GM21447 (cell line): ENCODE data around the gene PCDHB8.
"Not testable (repeated sequence)": the region's sequence is repeated elsewhere in the genome, so short reads cannot be mapped to it uniquely, and the experiment has no call there.

Source experiments
- ATAC-seq: cut with Tn5 transposase; IDR thresholded peaks from one replicate; pipeline ENCODE4 v1.9.1; 2021; ENCODE audit not compliant: unreplicated experiment

Gene PCDHB8

GRCh38 chr5:141184117-141184855 is 6.7 kb downstream of the PCDHB8 start:
- ATAC-seq = not testable (repeated sequence)

GRCh38 chr5:141186897-141187512 is 9.4 kb downstream of the PCDHB8 start, which contains the start of gene PCDHB9:
PCDHB9 (plus strand) TSS chr5:141187161; CDS start chr5:141187319, 158 bp downstream.
- no peak for ATAC-seq

- not testable (repeated sequence) for ATAC-seq
Measured at GRCh38 chr5:141188682-141189081, 11.1 kb downstream of the PCDHB8 start.

DNA sequence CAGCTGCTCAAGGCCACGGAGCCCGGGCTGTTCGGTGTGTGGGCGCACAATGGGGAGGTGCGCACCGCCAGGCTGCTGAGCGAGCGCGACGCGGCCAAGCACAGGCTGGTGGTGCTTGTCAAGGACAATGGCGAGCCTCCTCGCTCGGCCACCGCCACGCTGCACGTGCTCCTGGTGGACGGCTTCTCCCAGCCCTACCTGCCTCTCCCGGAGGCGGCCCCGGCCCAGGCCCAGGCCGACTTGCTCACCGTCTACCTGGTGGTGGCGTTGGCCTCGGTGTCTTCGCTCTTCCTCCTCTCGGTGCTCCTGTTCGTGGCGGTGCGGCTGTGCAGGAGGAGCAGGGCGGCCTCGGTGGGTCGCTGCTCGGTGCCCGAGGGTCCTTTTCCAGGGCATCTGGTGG is 11.5 kb downstream of the PCDHB8 start:
- not testable (repeated sequence) for ATAC-seq

GRCh38 chr5:141192110-141192725 is 14.6 kb downstream of the PCDHB8 start, which contains the start of gene PCDHB10:
PCDHB10 (plus strand) TSS chr5:141192353; CDS start chr5:141192553, 200 bp downstream.
- no peak for ATAC-seq

DNA sequence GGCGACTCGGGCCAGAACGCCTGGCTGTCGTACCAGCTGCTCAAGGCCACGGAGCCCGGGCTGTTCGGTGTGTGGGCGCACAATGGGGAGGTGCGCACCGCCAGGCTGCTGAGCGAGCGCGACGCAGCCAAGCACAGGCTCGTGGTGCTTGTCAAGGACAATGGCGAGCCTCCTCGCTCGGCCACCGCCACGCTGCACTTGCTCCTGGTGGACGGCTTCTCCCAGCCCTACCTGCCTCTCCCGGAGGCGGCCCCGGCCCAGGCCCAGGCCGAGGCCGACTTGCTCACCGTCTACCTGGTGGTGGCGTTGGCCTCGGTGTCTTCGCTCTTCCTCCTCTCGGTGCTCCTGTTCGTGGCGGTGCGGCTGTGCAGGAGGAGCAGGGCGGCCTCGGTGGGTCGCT is 16.7 kb downstream of the PCDHB8 start:
- ATAC-seq = not testable (repeated sequence)

- no peak for ATAC-seq
Measured at GRCh38 chr5:141196363-141196762, 18.8 kb downstream of the PCDHB8 start.

DNA sequence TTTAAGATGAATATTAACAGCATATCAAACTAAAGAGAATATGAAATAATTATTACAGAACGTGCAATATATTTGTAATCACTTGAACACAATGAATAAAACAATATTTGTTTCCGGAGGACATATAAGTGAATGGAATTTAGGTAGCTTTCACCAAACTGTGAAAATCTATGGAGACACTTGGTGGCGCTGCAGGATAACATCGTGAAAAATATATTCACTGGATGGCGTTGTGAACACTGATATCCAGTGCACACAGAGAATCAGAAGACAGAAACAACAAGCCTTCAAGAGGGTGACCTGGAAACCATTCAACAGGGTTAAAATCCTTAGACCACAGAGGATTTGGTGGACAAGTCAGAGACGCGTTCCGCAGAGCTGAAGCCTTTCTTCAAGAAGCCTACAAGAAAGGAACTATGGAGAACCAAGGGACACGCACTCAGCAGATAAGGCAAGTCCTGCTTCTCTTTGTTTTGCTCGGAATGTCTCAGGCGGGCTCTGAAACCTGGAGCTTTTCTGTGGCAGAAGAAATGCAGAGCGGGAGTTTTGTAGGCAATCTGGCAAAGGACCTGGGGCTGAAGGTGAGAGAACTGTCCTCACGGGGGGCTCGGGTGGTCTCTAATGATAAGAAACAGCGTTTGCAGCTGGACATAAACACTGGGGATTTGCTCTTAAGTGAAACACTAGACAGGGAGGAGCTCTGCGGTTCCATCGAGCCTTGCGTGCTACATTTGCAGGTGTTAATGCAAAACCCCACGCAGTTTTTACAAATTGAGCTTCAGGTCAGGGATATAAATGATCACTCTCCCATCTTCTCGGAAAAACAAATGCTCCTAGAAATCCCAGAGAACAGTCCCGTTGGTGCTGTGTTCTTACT is 22.0 kb downstream of the PCDHB8 start, which contains the start of gene PCDHB11:
TSS of gene PCDHB11 (plus strand) at position 269 of the 877 bp plus-strand sequence. CDS start at position 417, 148 bp downstream.
- no peak for ATAC-seq

DNA sequence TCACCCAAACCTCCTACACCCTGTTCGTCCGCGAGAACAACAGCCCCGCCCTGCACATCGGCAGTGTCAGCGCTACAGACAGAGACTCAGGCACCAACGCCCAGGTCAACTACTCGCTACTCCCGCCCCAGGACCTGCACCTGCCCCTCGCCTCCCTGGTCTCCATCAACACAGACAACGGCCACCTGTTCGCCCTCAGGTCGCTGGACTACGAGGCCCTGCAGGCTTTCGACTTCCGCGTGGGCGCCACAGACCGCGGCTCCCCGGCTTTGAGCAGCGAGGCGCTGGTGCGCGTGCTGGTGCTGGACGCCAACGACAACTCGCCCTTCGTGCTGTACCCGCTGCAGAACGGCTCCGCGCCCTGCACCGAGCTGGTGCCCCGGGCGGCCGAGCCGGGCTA is 23.5 kb downstream of the PCDHB8 start:
- ATAC-seq = not testable (repeated sequence)

- ATAC-seq = not testable (repeated sequence)
Measured at GRCh38 chr5:141201646-141202045, 24.1 kb downstream of the PCDHB8 start.

DNA sequence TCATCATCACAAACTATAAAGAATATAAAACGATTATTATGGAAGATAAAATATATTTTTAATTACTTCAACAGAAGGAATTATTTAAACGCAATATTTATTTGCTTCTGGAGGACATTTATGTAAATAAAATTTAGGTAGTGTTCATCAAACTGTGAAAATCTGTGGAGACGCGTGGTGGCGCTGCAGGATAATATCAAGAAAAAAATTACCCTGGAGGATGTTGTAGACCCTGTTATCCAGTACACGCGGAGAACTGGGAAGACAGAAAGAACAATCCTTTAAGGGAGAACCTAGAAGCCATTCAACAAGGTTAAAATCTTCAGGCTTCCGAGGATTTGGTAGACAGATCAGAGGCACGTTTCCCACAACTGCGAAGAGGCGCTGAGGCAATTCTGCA is 30.9 kb downstream of the PCDHB8 start, which contains the start of gene PCDHB12:
TSS of gene PCDHB12 (plus strand) at position 242 of the 400 bp plus-strand sequence. CDS start 189 bp downstream, outside the sequence.
- ATAC-seq = no peak

GRCh38 chr5:141210281-141210680 is 32.7 kb downstream of the PCDHB8 start:
- ATAC-seq = not testable (repeated sequence)

DNA sequence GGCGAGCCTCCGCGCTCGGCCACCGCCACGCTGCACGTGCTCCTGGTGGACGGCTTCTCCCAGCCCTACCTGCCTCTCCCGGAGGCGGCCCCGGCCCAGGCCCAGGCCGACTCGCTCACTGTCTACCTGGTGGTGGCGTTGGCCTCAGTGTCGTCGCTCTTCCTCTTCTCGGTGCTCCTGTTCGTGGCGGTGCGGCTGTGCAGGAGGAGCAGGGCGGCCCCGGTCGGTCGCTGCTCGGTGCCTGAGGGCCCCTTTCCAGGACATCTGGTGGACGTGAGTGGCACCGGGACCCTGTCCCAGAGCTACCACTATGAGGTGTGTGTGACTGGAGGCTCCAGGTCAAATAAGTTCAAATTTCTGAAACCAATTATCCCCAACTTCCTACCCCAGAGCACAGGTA is 33.3 kb downstream of the PCDHB8 start:
- not testable (repeated sequence) for ATAC-seq

GRCh38 chr5:141213656-141214339 is 36.2 kb downstream of the PCDHB8 start, which contains the start of gene PCDHB13:
PCDHB13 (plus strand) TSS chr5:141213919; CDS start chr5:141214124, 205 bp downstream.
- ATAC-seq = not testable (repeated sequence)

GRCh38 chr5:141214583-141214982 is 37.0 kb downstream of the PCDHB8 start:
- ATAC-seq = not testable (repeated sequence)

DNA sequence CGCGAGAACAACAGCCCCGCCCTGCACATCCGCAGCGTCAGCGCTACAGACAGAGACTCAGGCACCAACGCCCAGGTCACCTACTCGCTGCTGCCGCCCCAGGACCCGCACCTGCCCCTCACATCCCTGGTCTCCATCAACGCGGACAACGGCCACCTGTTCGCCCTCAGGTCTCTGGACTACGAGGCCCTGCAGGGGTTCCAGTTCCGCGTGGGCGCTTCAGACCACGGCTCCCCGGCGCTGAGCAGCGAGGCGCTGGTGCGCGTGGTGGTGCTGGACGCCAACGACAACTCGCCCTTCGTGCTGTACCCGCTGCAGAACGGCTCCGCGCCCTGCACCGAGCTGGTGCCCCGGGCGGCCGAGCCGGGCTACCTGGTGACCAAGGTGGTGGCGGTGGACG is 37.9 kb downstream of the PCDHB8 start:
- ATAC-seq = not testable (repeated sequence)

DNA sequence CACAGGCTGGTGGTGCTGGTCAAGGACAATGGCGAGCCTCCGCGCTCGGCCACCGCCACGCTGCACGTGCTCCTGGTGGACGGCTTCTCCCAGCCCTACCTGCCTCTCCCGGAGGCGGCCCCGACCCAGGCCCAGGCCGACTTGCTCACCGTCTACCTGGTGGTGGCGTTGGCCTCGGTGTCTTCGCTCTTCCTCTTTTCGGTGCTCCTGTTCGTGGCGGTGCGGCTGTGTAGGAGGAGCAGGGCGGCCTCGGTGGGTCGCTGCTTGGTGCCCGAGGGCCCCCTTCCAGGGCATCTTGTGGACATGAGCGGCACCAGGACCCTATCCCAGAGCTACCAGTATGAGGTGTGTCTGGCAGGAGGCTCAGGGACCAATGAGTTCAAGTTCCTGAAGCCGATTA is 38.4 kb downstream of the PCDHB8 start:
- ATAC-seq = not testable (repeated sequence)

GRCh38 chr5:141223112-141223783 is 45.7 kb downstream of the PCDHB8 start, which contains the start of gene PCDHB14:
PCDHB14 (plus strand) TSS chr5:141223343; CDS start chr5:141223506, 163 bp downstream.
- ATAC-seq = no peak

DNA sequence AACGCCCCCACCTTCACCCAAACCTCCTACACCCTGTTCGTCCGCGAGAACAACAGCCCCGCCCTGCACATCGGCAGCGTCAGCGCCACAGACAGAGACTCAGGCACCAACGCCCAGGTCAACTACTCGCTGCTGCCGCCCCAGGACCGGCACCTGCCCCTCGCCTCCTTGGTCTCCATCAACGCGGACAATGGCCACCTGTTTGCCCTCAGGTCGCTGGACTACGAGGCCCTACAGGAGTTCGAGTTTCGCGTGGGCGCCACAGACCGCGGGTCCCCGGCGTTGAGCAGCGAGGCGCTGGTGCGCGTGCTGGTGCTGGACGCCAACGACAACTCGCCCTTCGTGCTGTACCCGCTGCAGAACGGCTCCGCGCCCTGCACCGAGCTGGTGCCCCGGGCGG is 47.3 kb downstream of the PCDHB8 start:
- not testable (repeated sequence) for ATAC-seq
